ENCODE data around the gene DNAJC30. TPM values are rescaled to one million over a fixed set of nuclear protein-coding genes. Genes with fewer than 3 reads are reported as not detected.

DNAJC30 gene
- total and polyA plus RNA-seq, 2 of the 8 experiments (the other 6 are each of a cell fraction or from before 2014, with no cell fraction given): 6.1 to 6.3 TPM

DNA sequence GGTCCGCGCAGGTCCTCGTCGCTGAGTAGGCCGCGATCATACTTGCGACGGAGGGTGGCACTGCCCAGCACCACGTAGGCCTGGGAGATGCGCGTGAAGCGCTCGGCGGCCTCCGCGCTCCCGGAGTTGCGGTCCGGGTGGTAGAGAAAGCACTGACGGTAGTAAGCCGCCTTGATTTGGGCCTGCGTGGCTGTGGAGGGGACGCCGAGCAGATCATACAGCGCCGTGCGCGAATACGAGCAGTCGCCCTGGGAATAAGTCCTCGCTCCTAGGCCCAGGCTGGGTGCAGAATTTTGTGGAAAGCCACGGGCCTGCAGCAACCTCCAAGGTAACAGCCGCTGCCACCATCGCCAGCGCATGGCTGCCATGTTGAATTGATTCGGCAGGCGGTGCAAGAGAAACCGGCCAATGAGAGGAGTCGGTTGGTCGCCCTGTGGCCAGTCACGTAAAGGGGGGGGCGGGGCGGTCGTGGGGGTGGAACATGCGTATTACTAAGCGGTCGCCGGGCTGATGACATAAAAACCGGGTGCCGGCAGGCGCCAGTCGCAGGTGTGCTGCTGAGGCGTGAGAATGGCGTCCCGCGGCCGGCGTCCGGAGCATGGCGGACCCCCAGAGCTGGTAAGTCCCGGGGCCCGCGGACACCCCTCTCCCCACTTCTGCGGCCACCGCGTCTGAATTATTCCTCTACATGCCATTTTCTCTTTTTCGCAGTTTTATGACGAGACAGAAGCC lies at the start of gene DNAJC30, which contains the start of gene BUD23 (continued):
- TF ChIP-seq SAP30 (IDR thresholded peaks at IDR 0.05; ENCODE audit: insufficient read depth, insufficient replicate concordance, low read length): no peak
